BLaER1 (cell line): ENCODE results near the gene PRKAG1.

Experiments
- H3K27ac ChIP-seq: shearing (Covaris generic); formaldehyde crosslinking; 2 replicates; pipeline ENCODE4 v1.8.1; 2022
- H3K27me3 ChIP-seq: shearing (Covaris generic); formaldehyde crosslinking; 2 replicates; pipeline ENCODE4 v1.8.1; 2022
- H3K36me3 ChIP-seq: shearing (Covaris generic); formaldehyde crosslinking; 2 replicates; pipeline ENCODE4 v1.8.1; 2022
- H3K4me1 ChIP-seq: shearing (Covaris generic); formaldehyde crosslinking; 2 replicates; pipeline ENCODE4 v1.8.1; 2022
- H3K4me2 ChIP-seq: shearing (Covaris generic); formaldehyde crosslinking; 2 replicates; pipeline ENCODE4 v1.8.1; 2022
- H3K4me3 ChIP-seq: shearing (Covaris generic); formaldehyde crosslinking; 2 replicates; pipeline ENCODE4 v1.8.1; 2022
- H3K9ac ChIP-seq: shearing (Covaris generic); formaldehyde crosslinking; 2 replicates; pipeline ENCODE4 v1.8.1; 2022
- H3K9me3 ChIP-seq: shearing (Covaris generic); formaldehyde crosslinking; 2 replicates; pipeline ENCODE4 v1.8.1; 2022
- H4K20me1 ChIP-seq: shearing (Covaris generic); formaldehyde crosslinking; 2 replicates; pipeline ENCODE4 v1.8.1; 2022
- Cebpa-rat ChIP-seq: shearing (Covaris generic); IDR thresholded peaks from 2 replicates; pipeline ENCODE4 v1.8.1; 2022

The PRKAG1 gene

DNA sequence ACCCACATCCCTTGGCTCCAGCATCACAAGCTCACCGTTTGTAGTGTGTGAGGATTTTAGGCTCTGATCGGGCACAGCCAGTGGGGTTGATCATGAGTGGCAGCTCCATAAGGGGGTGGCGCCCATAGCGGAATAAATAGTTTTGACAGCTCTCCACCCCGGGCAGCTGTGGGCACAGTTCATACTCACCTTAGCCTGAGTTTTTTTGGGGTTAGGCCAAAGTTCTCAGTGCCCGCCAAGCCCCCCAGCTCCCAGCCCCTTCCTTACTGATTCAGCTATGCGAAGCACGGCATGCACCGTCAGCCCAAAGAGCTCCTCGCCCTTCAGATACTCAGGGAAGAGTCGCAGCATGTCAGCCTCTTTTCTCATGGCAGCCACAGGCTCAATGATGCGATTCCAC lies 6.0 kb upstream of the PRKAG1 start:
- no peak overlapping the region for H3K27ac ChIP-seq
- H3K9me3 ChIP-seq = no peaks in the 10 kb centered on the region
- peaks cover 59% of the 10 kb centered on the region for H4K20me1 ChIP-seq
- H3K36me3 ChIP-seq = peaks cover 85% of the 10 kb centered on the region
- no peak overlapping the region for H3K4me3 ChIP-seq
- no peak overlapping the region for H3K4me2 ChIP-seq
- peaks cover 13% of the 10 kb centered on the region for H3K4me1 ChIP-seq
- TF ChIP-seq Cebpa-rat = no peak
- H3K27me3 ChIP-seq = no peaks in the 10 kb centered on the region
- no peak overlapping the region for H3K9ac ChIP-seq

DNA sequence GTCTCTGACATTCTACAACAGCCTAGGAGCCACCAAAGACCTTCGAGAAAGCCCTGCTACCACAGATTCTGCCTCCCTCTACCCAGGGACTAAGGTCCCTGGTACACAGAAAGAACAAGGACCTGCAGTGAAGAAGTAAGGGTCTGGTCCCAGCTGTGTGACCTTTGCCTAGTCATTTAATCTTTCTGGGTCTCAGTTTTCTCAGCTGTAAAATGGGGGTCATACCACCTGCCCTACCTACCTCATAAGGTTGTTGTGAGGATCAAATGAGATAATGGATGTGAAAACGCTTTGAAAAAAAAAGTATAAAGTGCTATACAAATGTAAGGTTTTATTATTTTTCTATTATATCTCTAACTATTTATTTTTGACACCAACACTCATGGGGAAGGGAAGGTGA lies 5.2 kb upstream of the PRKAG1 start:
- Histone ChIP-seq H3K4me1 (peaks cover 16% of the 10 kb centered on the region), H4K20me1 (peaks cover 53% of the 10 kb centered on the region), H3K4me2 (no peak overlapping the region), H3K27ac (no peak overlapping the region), H3K36me3 (peaks cover 78% of the 10 kb centered on the region), H3K4me3 (no peak overlapping the region), H3K9me3 (no peaks in the 10 kb centered on the region), H3K9ac (no peak overlapping the region), H3K27me3 (no peaks in the 10 kb centered on the region)
- no peak for TF ChIP-seq Cebpa-rat

DNA sequence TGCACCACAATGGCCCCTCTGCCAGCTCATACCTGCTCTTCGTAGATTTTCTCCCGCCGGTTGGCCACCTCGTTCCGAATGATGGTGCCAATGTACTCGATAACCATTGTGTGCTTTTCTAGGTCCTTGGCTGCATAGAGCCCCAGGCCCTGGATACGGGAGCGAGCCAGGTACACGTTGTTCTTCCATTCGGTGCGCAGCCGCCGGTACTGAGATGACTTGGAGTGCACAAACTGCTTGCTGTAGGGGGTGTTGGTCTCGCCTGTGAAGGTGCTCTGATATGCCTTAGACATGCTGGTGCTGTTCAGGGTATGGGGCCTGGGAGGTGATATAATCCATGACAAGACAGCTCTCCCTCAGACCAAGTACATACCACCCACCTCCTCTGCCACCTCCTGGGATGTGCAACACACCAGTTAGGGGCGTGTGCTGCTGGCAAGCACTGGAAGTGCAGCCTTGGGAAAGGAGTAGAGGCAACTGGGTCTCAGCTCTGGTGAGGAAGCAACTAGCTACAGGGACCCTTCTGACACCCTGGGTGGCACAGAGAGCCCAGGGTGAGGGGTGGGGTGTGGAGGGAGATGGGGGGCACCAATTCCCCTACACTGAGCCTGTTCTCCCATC lies 4.1 kb upstream of the PRKAG1 start:
- peaks cover 21% of the 10 kb centered on the region for H3K4me1 ChIP-seq
- H3K4me2 ChIP-seq = no peak overlapping the region
- H3K27ac ChIP-seq = no peak overlapping the region
- TF ChIP-seq Cebpa-rat = no peak
- H3K9ac ChIP-seq = 0 out of 2 replicates have a peak overlapping the region, but pooled peaks have one; percentile 5
- no peaks in the 10 kb centered on the region for H3K9me3 ChIP-seq
- peaks cover 41% of the 10 kb centered on the region for H4K20me1 ChIP-seq
- no peaks in the 10 kb centered on the region for H3K27me3 ChIP-seq
- H3K4me3 ChIP-seq = no peak overlapping the region
- peaks cover 66% of the 10 kb centered on the region for H3K36me3 ChIP-seq

DNA sequence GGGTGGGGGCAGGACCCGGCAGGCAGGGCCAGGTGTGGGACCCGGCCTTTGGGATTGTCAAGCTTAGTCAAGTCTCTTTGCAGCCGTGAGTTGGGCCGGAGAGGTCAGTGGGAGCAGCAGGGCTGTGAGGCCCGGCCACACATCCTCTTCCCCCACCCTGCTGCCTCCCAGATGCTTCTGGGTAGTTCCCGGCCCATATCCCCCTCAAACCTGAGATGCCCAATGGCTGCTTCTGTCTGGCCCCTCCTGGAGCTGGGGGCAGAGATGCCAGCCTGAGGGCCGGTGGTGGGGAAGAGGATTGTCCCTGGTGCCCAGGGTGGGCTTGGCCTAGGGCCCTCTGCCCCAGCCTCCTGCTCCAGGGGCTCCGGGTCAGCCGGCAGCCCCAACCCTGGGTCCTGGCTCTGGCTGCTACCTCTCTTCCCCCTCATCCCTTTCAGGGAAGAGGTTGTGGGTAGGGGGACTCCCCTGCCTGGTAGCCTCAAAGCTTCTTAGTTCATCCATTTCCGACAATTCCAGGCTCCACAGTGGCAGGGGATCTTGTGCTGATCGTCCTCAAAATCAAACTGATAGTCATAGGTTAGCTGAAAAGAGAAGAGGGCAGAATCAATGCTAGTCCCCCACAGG lies 2.8 kb upstream of the PRKAG1 start:
- peaks cover 27% of the 10 kb centered on the region for H3K4me1 ChIP-seq
- H3K4me2 ChIP-seq = no peak overlapping the region
- no peak overlapping the region for H3K4me3 ChIP-seq
- no peaks in the 10 kb centered on the region for H3K27me3 ChIP-seq
- H4K20me1 ChIP-seq = peaks cover 34% of the 10 kb centered on the region
- no peak overlapping the region for H3K9ac ChIP-seq
- no peak for TF ChIP-seq Cebpa-rat
- no peaks in the 10 kb centered on the region for H3K9me3 ChIP-seq
- no peak overlapping the region for H3K27ac ChIP-seq
- peaks cover 54% of the 10 kb centered on the region for H3K36me3 ChIP-seq

DNA sequence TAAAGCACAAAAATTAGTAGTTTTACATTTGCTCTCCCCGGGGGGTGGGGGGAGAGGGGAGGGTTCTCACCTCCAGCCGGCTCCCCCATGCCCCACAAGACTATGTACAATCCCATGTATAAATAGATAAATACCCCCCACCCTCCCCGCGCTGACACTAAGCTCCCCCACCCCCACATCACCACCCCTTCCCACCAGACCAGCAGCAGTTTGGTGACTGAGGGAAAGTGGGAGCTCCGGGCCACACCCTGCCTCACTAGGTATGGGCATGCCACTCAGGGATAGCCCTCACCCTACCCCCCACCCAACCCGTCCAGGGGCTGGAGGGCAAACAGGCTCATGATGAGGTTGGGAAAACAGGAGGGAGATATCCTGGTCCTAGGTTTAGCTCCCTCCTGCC lies 1.9 kb upstream of the PRKAG1 start:
- Histone ChIP-seq H3K9me3 (no peaks in the 10 kb centered on the region), H3K36me3 (peaks cover 44% of the 10 kb centered on the region), H3K4me1 (peaks cover 27% of the 10 kb centered on the region), H3K4me2 (peak overlapping the region; percentile 93), H3K4me3 (no peak overlapping the region), H3K27me3 (no peaks in the 10 kb centered on the region), H4K20me1 (peaks cover 24% of the 10 kb centered on the region), H3K27ac (peak overlapping the region; percentile 51; the same call in 1 of the 2 replicates), H3K9ac (no peak overlapping the region)
- TF ChIP-seq Cebpa-rat = no peak

DNA sequence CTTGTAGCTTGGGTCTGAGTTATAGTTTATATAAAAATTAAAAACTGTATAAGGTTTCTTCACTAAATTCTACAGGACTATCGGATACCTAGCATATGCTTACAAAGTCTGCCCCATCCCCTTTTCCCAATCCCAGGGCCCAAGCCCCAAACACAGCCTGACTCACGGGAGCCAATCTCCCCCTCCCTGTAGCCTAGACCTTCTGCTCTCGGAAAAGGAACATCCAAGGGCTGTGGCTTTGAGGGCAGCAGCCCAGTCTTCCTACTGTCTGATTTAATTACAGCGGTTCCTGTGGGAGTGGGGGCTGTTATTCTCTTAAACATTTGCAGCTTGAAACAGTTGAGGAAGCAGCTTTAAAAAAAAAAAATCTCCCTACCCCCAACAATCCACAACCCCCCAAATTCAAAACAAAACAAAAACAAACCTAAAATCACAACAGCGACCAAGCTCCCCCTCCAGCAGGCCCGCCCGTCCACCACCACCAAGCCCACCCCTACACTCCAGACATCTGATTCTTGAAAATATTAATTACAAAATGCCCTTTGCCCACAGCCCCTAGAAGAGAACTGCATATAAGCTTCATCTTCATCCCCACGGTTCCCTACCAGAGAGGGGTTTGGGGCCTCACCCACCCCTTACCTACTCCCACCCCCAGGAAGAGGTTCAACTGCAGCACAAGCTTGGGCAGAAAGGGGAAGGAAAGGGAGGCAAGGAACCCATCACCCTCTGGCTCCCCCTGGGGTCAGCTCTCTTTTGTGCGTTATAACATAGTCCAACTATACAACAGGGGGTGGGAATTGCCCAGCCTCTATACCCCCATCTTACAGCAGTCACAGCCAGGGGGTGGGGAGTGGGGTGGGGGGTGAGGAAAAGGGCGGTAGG lies 1.1 kb upstream of the PRKAG1 start:
- Histone ChIP-seq H3K4me3 (peak overlapping the region; percentile 78), H3K9ac (peak overlapping the region; percentile 93), H4K20me1 (peaks cover 17% of the 10 kb centered on the region), H3K27me3 (no peaks in the 10 kb centered on the region), H3K9me3 (no peaks in the 10 kb centered on the region), H3K4me1 (peaks cover 27% of the 10 kb centered on the region), H3K36me3 (peaks cover 36% of the 10 kb centered on the region), H3K27ac (peak overlapping the region; percentile 94), H3K4me2 (peak overlapping the region; percentile 93)
- no peak for TF ChIP-seq Cebpa-rat

DNA sequence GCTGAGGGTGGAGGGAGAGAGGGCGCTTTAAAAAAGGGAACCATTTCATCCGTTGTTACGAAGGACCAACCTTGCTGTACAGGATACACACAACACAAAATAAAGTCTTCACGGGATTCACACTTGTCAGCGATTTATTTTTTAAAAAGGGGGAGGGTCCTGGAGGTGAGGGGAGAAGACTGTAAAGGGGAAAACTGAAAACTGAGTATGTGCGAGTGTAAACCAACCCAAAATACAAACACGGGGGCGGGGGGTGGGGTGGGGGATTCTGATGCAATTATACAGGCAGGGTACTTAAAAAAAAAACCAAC lies 499 bp upstream of the PRKAG1 start:
- Histone ChIP-seq H3K9ac (peak overlapping the region; percentile 93), H3K27ac (peak overlapping the region; percentile 94), H3K4me3 (peak overlapping the region; percentile 78), H3K4me2 (peak overlapping the region; percentile 93), H3K9me3 (no peaks in the 10 kb centered on the region), H3K27me3 (no peaks in the 10 kb centered on the region), H3K4me1 (peaks cover 27% of the 10 kb centered on the region), H3K36me3 (peaks cover 30% of the 10 kb centered on the region), H4K20me1 (peaks cover 11% of the 10 kb centered on the region)
- TF ChIP-seq Cebpa-rat = no peak

DNA sequence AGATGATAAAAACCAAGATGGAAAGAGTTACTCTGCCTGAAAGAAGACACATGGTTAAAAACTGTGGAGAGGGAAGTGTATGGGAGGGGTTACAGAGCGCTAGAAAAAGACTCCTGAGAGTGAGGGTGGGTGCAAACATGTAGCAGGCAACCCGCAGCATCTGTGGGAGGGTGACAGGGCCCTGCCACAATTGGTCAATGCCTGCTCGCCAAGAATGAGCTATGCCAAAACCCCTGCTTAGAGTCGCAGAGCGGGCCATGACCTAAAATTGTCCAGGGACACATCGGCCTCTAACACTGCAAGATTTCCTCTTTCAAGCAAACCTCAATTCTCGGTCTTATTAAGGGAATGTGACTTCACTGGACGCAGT lies 700 bp downstream of the PRKAG1 start:
- no peaks in the 10 kb centered on the region for H3K9me3 ChIP-seq
- no peak for TF ChIP-seq Cebpa-rat
- peak overlapping the region; percentile 94 for H3K27ac ChIP-seq
- H4K20me1 ChIP-seq = no peaks in the 10 kb centered on the region
- peak overlapping the region; percentile 93 for H3K9ac ChIP-seq
- H3K4me3 ChIP-seq = peak overlapping the region; percentile 78
- peaks cover 27% of the 10 kb centered on the region for H3K4me1 ChIP-seq
- H3K4me2 ChIP-seq = peak overlapping the region; percentile 93
- no peaks in the 10 kb centered on the region for H3K27me3 ChIP-seq
- H3K36me3 ChIP-seq = peaks cover 23% of the 10 kb centered on the region

DNA sequence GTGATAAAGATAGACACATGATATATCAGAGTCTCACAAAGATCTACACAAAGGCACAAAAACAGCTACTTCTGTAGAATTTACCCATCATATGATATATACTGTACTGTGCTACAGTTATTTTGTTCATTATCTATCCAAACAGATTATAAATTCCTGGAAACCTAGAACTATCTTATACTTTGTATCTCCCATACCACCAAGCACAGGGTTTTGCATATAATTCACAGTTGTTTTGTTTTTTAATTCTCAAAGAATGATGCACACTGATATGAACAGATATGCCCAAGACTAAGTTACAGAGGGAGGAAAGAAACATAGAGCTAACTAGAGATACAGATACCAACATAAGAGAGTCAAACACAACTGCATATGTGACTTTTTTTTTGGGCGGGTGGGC lies 3.4 kb downstream of the PRKAG1 start:
- TF ChIP-seq Cebpa-rat = no peak
- H3K4me2 ChIP-seq = no peak overlapping the region
- H3K9me3 ChIP-seq = no peaks in the 10 kb centered on the region
- no peaks in the 10 kb centered on the region for H4K20me1 ChIP-seq
- H3K4me3 ChIP-seq = no peak overlapping the region
- no peak overlapping the region for H3K9ac ChIP-seq
- peaks cover 32% of the 10 kb centered on the region for H3K36me3 ChIP-seq
- no peaks in the 10 kb centered on the region for H3K27me3 ChIP-seq
- no peak overlapping the region for H3K27ac ChIP-seq
- H3K4me1 ChIP-seq = peaks cover 19% of the 10 kb centered on the region

DNA sequence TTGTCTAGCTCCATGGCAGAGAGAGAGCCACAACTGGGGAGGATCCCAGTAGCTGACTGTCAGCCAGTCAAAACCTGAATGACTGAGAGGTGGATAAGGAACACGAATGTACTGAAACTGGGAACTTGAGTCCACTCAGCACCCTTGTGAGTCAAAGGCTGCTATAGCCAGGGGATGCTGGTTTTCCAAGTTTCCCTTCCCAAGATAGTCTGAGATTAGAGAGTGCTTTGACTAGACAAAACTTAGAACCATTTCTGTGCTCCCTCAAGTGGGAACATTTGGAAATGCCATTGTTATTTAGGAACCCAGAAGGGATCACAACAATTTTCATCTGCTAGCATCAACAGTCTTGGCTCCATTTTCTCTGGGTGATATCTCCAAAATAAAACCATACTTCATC lies 4.0 kb downstream of the PRKAG1 start:
- peaks cover 14% of the 10 kb centered on the region for H3K4me1 ChIP-seq
- no peak overlapping the region for H3K4me3 ChIP-seq
- H3K9ac ChIP-seq = no peak overlapping the region
- no peaks in the 10 kb centered on the region for H3K27me3 ChIP-seq
- H3K4me2 ChIP-seq = no peak overlapping the region
- H3K9me3 ChIP-seq = no peaks in the 10 kb centered on the region
- TF ChIP-seq Cebpa-rat = no peak
- H3K27ac ChIP-seq = no peak overlapping the region
- no peaks in the 10 kb centered on the region for H4K20me1 ChIP-seq
- peaks cover 38% of the 10 kb centered on the region for H3K36me3 ChIP-seq
